Germinal center (tissue), 1 donor: Measurements from ENCODE around the gene IL22RA1.
A peak's percentile ranks its signal among the peaks of the same experiment; 100 is the strongest.

Source experiments
- DNase-seq: peaks from one replicate; pipeline ENCODE4 v3.0.0; 2012; ENCODE audit warnings: mixed read lengths, low spot score

The IL22RA1 gene, protein sequence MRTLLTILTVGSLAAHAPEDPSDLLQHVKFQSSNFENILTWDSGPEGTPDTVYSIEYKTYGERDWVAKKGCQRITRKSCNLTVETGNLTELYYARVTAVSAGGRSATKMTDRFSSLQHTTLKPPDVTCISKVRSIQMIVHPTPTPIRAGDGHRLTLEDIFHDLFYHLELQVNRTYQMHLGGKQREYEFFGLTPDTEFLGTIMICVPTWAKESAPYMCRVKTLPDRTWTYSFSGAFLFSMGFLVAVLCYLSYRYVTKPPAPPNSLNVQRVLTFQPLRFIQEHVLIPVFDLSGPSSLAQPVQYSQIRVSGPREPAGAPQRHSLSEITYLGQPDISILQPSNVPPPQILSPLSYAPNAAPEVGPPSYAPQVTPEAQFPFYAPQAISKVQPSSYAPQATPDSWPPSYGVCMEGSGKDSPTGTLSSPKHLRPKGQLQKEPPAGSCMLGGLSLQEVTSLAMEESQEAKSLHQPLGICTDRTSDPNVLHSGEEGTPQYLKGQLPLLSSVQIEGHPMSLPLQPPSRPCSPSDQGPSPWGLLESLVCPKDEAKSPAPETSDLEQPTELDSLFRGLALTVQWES

GRCh38 chr1:24142546-24143534, at the start of gene IL22RA1:
IL22RA1 (minus strand) TSS chr1:24143140; CDS start chr1:24143082, 58 bp downstream.
- no peak for DNase-seq

DNA sequence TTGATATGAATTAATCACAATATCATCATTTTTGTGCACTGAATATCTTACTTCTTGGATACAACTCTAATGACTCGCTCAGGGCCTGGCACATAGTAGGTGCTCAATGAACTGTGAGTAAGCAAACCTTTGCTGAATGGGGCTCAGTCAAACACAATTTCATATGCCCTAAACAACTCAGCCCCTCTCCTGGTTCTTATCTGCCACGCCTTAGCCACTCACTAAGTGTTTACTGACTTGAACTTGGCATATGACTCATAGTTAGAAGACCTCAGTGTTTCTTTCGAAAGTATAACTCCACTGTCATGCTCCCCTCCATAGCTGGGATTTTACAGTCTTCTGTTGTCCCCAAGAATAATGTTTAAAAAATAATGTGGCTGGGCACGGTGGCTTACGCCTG, 48.9 kb upstream of the IL22RA1 start:
- DNase-seq: no peak

DNA sequence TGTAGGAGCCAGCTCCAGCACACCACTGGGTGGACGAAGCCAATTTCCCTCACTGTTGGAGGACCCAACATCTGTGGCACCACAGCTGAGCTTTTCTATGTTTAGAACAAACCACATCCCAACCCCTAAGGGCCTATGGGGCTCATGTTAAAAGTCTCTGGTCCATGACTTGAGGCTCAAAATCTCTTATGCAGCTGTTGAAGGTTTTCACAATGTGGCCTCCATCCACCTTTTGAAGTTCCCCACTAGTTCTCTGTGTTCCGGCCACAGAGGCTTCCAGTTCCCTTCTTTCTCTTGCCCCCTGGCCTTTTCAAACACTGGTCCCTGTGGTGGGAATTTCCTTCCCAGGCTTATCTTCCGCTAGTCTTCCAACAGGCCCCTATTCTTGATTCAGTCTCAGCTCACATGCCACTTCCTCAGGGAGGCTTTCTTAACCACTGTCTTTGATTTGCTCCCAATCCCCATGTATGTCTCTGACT, 48.1 kb upstream of the IL22RA1 start:
- DNase-seq: peak; percentile 81

GRCh38 chr1:24189528-24189927, 46.6 kb upstream of the IL22RA1 start:
- peak; percentile 77 for DNase-seq

- DNase-seq: peak; percentile 90
These were observed 44.3 kb upstream of the IL22RA1 start, which contains the start of gene IFNLR1 for GRCh38 chr1:24186993-24187790. IFNLR1 (minus strand) TSS chr1:24187289; CDS start chr1:24187248, 41 bp downstream.

GRCh38 chr1:24186711-24186992, 43.7 kb upstream of the IL22RA1 start:
- DNase-seq: no peak

DNA sequence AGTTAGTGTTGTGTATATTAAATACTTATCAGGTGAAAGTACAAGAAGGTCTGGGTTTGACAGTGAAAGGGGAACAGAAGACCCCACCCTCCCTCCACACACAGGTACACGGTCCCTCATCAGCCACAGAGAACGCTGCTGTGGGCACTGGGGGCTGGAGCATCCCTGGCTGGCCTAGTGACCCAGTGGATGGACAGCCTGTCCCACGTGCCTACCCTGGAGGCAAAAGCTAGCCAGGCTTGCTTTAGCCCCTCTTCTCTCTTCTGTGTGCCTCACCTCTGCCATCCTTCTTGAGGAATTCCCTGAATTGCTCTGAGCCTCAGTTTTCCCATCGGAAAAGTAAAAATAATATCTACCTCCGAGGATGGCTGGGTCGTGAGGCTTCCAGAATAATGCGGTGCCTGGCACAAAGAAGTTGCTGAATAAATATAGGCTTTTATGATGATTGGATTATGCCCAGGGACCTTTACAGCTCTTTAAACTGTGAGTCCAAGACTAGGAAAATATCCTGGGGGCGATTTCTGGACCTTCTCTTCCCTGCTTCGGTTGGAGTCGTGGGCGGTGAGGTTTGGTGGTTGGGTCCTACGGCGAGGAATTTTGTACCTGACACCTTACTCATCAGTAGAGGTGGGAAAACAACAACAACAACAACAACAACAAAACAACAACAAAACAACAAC, 43.2 kb upstream of the IL22RA1 start:
- no peak for DNase-seq

DNA sequence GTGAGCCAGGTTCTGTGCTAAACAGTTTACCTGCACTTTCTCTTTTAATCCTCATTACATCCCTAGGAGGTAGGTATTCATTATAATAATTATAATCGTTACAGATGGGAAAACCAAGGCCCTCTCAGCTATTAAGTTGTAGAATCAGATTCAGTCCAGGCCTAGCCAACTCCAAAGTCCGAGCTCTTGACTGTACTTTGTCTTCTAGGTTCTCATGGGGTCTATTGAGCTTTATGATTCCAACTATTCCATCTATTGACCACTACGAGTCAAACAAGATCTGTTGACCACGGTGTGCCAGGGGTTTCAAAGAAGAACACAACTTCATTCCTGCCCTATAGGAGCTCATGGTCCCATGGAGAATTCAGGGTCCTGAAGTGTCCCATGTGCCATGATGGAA, 42.1 kb upstream of the IL22RA1 start:
- DNase-seq: no peak

GRCh38 chr1:24182061-24182460, 39.1 kb upstream of the IL22RA1 start:
- no peak for DNase-seq

DNA sequence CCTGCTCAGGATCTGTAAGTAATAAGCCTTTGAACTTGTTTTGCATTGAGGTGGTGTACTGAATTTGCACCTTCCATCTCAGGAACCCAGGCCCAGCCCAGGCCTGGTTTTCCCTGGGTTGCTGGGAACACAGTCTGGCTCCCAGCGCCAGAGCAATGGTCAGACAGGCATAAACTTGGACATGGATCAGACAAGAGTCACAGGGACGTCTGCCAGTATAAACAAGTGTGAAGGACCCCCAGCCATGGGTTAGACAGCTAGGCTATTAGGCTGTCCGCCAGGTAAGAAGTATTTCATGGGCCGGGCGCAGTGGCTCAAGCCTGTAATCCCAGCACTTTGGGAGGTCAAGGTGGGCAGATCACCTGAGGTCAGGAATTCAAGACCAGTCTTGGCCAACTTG, 38.7 kb upstream of the IL22RA1 start:
- no peak for DNase-seq

GRCh38 chr1:24180676-24181075, 37.7 kb upstream of the IL22RA1 start:
- no peak for DNase-seq

DNA sequence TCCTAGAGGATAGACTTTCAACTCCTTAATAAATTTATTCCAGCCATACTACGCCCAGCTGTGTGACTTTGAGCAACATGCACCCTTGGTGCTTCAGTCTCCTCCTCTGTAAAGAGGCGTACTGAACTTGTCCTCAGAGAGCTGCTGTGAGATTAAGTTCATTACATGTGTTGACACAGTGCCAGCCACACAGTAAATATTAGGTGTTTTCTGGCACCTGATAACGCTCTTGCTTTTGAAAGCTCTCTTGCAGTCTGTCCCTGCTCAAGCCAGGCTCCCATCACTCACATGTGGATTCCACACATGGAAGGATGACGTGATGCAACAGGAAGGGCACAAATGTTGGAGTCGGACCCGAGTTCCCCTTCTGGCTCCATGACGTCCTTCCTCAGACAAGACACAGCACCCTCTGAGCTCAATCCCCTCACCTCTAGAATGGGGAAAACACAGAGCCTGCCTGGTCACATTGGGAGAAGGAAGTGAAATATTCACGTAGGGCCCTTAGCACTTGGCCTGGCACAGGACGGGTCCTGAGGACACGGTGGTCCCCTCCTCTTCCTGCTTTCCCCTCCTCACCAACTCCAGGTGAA, 36.4 kb upstream of the IL22RA1 start:
- no peak for DNase-seq

GRCh38 chr1:24178407-24178806, 35.5 kb upstream of the IL22RA1 start:
- DNase-seq: no peak

DNA sequence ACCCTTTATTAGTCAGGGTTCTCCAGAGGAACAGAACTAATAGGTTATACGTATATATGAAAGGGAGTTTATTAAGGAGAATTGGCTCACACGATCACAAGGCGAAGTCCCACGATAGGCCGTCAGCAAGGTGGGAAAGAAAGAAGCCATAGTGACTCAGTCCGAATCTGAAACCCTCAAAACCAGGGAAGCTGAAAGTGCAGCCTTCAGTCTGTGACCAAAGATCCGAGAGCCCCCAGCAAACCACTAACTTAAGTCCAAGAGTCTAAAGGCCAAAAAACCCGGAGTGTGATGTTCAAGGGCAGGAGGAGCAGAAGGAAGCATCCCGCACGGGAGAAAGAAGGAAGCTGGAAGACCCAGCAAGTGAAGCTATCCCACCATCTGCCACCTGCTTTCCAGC, 34.2 kb upstream of the IL22RA1 start:
- DNase-seq: no peak

- no peak for DNase-seq
These were observed 32.3 kb upstream of the IL22RA1 start for GRCh38 chr1:24175033-24175755.

DNA sequence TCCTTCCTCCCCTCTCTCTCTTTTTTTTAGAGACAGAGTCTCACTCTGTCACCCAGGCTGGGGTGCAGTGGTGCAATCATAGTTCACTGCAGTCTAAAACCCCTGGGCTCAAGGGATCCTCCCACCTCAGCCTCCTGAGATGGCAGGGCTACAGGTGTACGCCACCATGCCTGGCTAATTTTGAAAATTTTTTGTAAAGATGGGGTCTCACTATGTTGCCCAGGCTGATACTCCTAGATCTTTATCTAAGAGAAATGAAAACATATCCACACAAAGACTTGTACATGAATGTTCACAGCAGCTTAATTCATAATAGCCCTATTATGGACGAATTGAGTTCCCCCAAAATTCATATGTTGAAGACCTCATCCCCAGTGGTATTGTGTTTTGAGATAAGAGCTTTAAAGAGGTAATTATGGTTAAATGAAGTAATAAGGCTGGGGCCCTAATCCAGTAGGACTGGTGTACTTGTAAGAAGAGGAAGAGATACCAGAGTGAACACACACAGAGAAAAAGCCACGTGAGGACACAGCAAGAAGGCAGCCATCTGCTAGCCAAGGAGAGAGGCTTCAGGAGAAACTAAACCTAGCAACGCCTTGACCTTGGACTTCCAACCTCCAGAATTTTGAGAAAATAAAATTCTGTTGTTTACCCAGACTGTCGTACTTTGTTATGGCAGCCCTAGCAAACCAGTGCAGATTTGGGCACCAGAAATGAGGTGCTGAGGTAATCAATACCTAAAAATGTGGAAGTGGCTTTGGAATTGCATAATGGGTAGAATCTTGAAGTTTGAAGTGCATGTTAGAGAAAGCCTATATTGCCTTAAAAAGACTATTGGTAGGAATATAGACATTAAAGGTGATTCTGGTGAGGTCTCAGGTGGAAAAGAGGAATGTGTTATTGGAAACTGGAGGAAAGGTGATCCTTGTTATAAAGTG, 31.0 kb upstream of the IL22RA1 start:
- no peak for DNase-seq

DNA sequence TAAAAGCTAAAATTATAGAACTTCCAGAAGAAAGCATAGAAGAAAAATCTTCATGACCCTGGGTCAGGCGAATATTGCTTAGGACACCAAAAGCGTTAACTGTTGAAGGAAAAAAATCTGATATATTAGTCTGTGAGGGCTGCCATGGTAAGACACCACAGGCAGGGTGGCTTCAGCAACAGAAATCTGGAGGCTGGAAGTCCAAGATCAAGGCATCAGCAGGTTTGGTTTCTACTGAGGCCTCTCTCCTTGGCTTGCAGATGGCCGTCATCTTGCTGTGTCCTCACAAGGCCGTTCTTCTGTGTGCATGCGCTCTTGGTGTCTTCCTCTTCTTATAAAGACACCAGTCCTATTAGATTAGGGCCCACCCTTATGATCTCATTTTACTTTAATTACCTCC, 29.7 kb upstream of the IL22RA1 start:
- DNase-seq: no peak

GRCh38 chr1:24169286-24169685, 26.3 kb upstream of the IL22RA1 start:
- DNase-seq: no peak

GRCh38 chr1:24168245-24168644, 25.3 kb upstream of the IL22RA1 start:
- no peak for DNase-seq
